ENCODE measurements around the gene SPATA6L. TPM values are rescaled to one million over a fixed set of nuclear protein-coding genes. Genes with fewer than 3 reads are reported as not detected.

Gene SPATA6L
- total and polyA plus RNA-seq, 2 experiments from 2014 or later = 1.7 to 1.9 TPM

- no peak for TF ChIP-seq REST (IDR thresholded peaks at IDR 0.05; ENCODE audit: unreplicated experiment)
These were observed 1.4 kb upstream of the SPATA6L start (continued) for GRCh38 chr9:4667681-4668080.

GRCh38 chr9:4665357-4665756 is 923 bp downstream of the SPATA6L start:
- Mint-ChIP-seq H3K36me3 (ENCODE audit: low read depth) (peaks cover under 1% of the 10 kb centered on the region; the same call in 1 of the 3 replicates), H3K27ac (no peak overlapping the region), H3K4me1 (peaks cover 55% of the 10 kb centered on the region), H3K4me3 (peak overlapping the region; percentile 75), H3K9me3 (no peaks in the 10 kb centered on the region), H3K27me3 (ENCODE audit: insufficient read depth, low read depth, poor library complexity) (peaks cover 5% of the 10 kb centered on the region)
- H3F3A ChIP-seq (replicated peaks; ENCODE audit: low read depth) = no peaks in the 10 kb centered on the region
- DNase-seq (ENCODE audit: low spot score) = no peak
- TF ChIP-seq EZH2phosphoT487 (IDR thresholded peaks at IDR 0.05; ENCODE audit: unreplicated experiment) = no peak
- TF ChIP-seq JUNB (IDR thresholded peaks at IDR 0.05; ENCODE audit: unreplicated experiment) = no peak
- TF ChIP-seq ETS1 (IDR thresholded peaks at IDR 0.05) = no peak
- TF ChIP-seq ZNF462 (CRISPR knock-in tag; IDR thresholded peaks at IDR 0.05) = no peak
- no peak for TF ChIP-seq POLR2AphosphoS5 (IDR thresholded peaks at IDR 0.05; ENCODE audit: low read depth)
- TF ChIP-seq CREB1 (CRISPR knock-in tag; IDR thresholded peaks at IDR 0.05; ENCODE audit: low read depth) = no peak
- no peak for TF ChIP-seq CTCF (conservative IDR thresholded peaks at IDR 0.05; ENCODE audit: low read depth in 2 of 2)
- TF ChIP-seq NANOG (IDR thresholded peaks at IDR 0.05; ENCODE audit: borderline replicate concordance) = no peak
- TF ChIP-seq STAT1 (IDR thresholded peaks at IDR 0.05; ENCODE audit: unreplicated experiment) = no peak
- no peak for TF ChIP-seq ZNF114 (CRISPR knock-in tag; IDR thresholded peaks at IDR 0.05)
- TF ChIP-seq ZNF331 (CRISPR knock-in tag; IDR thresholded peaks at IDR 0.05; ENCODE audit: low read depth) = no peak
- no peaks in the 10 kb centered on the region for H3K9me2 ChIP-seq (ENCODE audit: insufficient read depth)
- H3K4me3 ChIP-seq = peak overlapping the region; percentile 79
- H3K4me1 ChIP-seq (ENCODE audit: insufficient read depth) = peaks cover 41% of the 10 kb centered on the region
- peaks cover 13% of the 10 kb centered on the region; the same call in 1 of the 2 replicates for H3K79me2 ChIP-seq (replicated peaks; ENCODE audit: insufficient read depth)
- no peaks in the 10 kb centered on the region for H4K20me1 ChIP-seq (replicated peaks; ENCODE audit: insufficient read depth)
- ATAC-seq = no peak
- no peak overlapping the region for H3K27ac ChIP-seq (ENCODE audit: low read depth)
- 0 out of 2 replicates have a peak, but pooled peaks cover 2% of the 10 kb centered on the region for H3K27me3 ChIP-seq (ENCODE audit: insufficient read depth)
- H2AFZ ChIP-seq = no peak overlapping the region
- peak overlapping the region; percentile 89 for H3K4me2 ChIP-seq
- H3K36me3 ChIP-seq (ENCODE audit: insufficient read depth) = no peaks in the 10 kb centered on the region
